ENCODE measurements around the gene CCDC70. TPM values are rescaled to one million over a fixed set of nuclear protein-coding genes. Genes with fewer than 3 reads are reported as not detected.

Gene CCDC70
- total RNA-seq, 1 experiment from 2014 or later, result not detected

GRCh38 chr13:51913421-51914136 is 51.8 kb downstream of the CCDC70 start:
- intact Hi-C loops (cut with micrococcal nuclease), result no loop called here
- Mint-ChIP-seq H3K36me3 (ENCODE audit: insufficient read depth, unreplicated experiment) (no peaks in the 10 kb centered on the region), H3K9me3 (ENCODE audit: unreplicated experiment) (no peaks in the 10 kb centered on the region), H3K27ac (ENCODE audit: low read depth, unreplicated experiment) (no peak overlapping the region), H3K27me3 (ENCODE audit: insufficient read depth, unreplicated experiment) (peaks cover 42% of the 10 kb centered on the region), H3K4me3 (ENCODE audit: unreplicated experiment) (no peak overlapping the region), H3K4me1 (ENCODE audit: insufficient read depth, unreplicated experiment) (peaks cover 4% of the 10 kb centered on the region)
- CTCF ChIA-PET, result interaction anchor here (0.6 to 3.4 kb wide), 7 partner anchors 15 to 948 kb away, joined by 3 to 19 read pairs (median 3); no protein-coding TSS in a partner anchor
- BruUV-seq (replicated peaks), result no TSS peak
- POLR2A ChIA-PET, result no interaction called here
- DNase-seq (ENCODE audit: unreplicated experiment), result no peak
- TF ChIP-seq CTCF (IDR thresholded peaks at IDR 0.05; ENCODE audit: unreplicated experiment), result no peak

GRCh38 chr13:51914137-51914493 is 52.3 kb downstream of the CCDC70 start:
- H3K27me3 Mint-ChIP-seq (ENCODE audit: insufficient read depth, unreplicated experiment), result peaks cover 42% of the 10 kb centered on the region
- peaks cover 4% of the 10 kb centered on the region for H3K4me1 Mint-ChIP-seq (ENCODE audit: insufficient read depth, unreplicated experiment)
- TF ChIP-seq CTCF (IDR thresholded peaks at IDR 0.05; ENCODE audit: unreplicated experiment), result no peak
- no peak for DNase-seq (ENCODE audit: unreplicated experiment)
- intact Hi-C loops (cut with micrococcal nuclease), result no loop called here
- H3K9me3 Mint-ChIP-seq (ENCODE audit: unreplicated experiment), result no peaks in the 10 kb centered on the region
- ChIA-PET CTCF (interaction anchor here (1.0 to 3.4 kb wide), 6 partner anchors 8 to 214 kb away, joined by 3 to 19 read pairs (median 4); no protein-coding TSS in a partner anchor), POLR2A (no interaction called here)
- H3K36me3 Mint-ChIP-seq (ENCODE audit: insufficient read depth, unreplicated experiment), result no peaks in the 10 kb centered on the region
- BruUV-seq (replicated peaks), result no TSS peak
- no peak overlapping the region for H3K4me3 Mint-ChIP-seq (ENCODE audit: unreplicated experiment)
- no peak overlapping the region for H3K27ac Mint-ChIP-seq (ENCODE audit: low read depth, unreplicated experiment)

Other genes with a start within 250 kb of the CCDC70 start
- 6.2 and 6.8 TPM in 2 replicates for gene DHRS12, start 57.8 kb upstream of the CCDC70 start, total RNA-seq (2022)
- not detected in 2 replicates for gene TMEM272, start 16.8 kb upstream of the CCDC70 start, total RNA-seq (2022)
- 3.2 and 5.3 TPM in 2 replicates for gene ATP7B, start 149.5 kb downstream of the CCDC70 start, total RNA-seq (2022)
- gene ALG11, start 150.4 kb downstream of the CCDC70 start, total RNA-seq (2022), result 33.3 and 39.3 TPM in 2 replicates
- gene UTP14C, start 162.7 kb downstream of the CCDC70 start, total RNA-seq (2022), result 14.6 and 17.9 TPM in 2 replicates

All from MCF 10A (cell line).